ENCODE measurements around the gene SKAP2.

DNA sequence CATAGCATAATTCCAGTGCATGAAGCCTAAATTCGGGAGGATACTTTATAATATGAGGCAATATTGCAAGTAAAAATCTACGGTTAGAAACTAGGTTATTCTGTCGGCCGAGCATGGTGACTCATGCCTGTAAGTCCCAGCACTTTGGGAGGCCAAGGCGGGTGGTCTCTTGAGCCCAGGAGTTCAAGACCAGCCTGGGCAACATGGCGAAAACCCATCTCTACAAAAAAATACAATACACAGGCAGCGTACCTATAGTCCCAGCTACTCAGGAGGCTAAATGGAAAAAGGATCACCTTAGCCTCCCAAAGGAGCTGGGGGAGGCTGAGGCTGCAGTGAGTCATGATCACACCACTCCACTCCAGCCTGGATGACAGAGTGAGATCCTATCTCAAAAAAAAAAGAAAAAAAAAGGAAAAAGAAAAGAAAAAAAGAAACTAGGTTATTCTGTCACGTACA, 14.2 kb downstream of the SKAP2 start:
- TF ChIP-seq CTCF (IDR thresholded peaks at IDR 0.05): no peak
- TF ChIP-seq EP300 (IDR thresholded peaks at IDR 0.05): no peak
